ENCODE results near the gene KLHL10. TPM values are rescaled to one million over a fixed set of nuclear protein-coding genes. Genes with fewer than 3 reads are reported as not detected.
A peak's percentile ranks its signal among the peaks of the same experiment; 100 is the strongest.

Gene KLHL10
- total RNA-seq, 3 donors from 2014 or later (not counting 1 experiment from before 2014, with no cell fraction given), result not detected

GRCh38 chr17:41864836-41865595, 27.4 kb downstream of the KLHL10 start, which contains the start of gene KLHL11:
KLHL11 (minus strand) TSS chr17:41865423; CDS start chr17:41865370, 53 bp downstream.
- H3K27ac Mint-ChIP-seq, result no peak within 1 kb of the TSS
- no peaks in the 10 kb centered on the region for H3K27me3 ChIP-seq (ENCODE audit: control insufficient read depth, insufficient read depth, low read length)
- H3K9me3 Mint-ChIP-seq, result no peaks in the 10 kb centered on the region
- TF ChIP-seq CTCF (IDR thresholded peaks at IDR 0.05), result no peak
- no peaks in the 10 kb centered on the region for H3K27me3 Mint-ChIP-seq (ENCODE audit: low read depth in 2 of 2)
- H3K4me1 ChIP-seq (ENCODE audit: control insufficient read depth, insufficient read depth, low read length), result peaks cover 27% of the 10 kb centered on the region
- under 1% methylated on average over 90 of the region's 90 CpGs for WGBS (ENCODE audit: insufficient coverage)
- ATAC-seq (peak; percentile 91 to 97 (median 93)), DNase-seq (peak; percentile 83 to 94)
- H3K4me3 Mint-ChIP-seq, result no peak within 1 kb of the TSS
- peak within 1 kb of the TSS; percentile 81 for H3K27ac ChIP-seq (ENCODE audit: low read length)
- H3K4me3 ChIP-seq (ENCODE audit: low read length), result peak within 1 kb of the TSS; percentile 86
- H3K4me1 Mint-ChIP-seq, result peaks cover 16 to 17% of the 10 kb centered on the region in 2 donors
- H3K36me3 Mint-ChIP-seq, result no peaks in the 10 kb centered on the region
- intact Hi-C loops (cut with micrococcal nuclease), result loop anchor here (1.0 kb wide), 1 partner anchor 54 kb away; no protein-coding TSS in a partner anchor
- peaks cover 13% of the 10 kb centered on the region for H3K36me3 ChIP-seq (ENCODE audit: control insufficient read depth, insufficient read depth, low read length)
- H3K9me3 ChIP-seq (ENCODE audit: control insufficient read depth, insufficient read depth, low read length), result no peaks in the 10 kb centered on the region

- Mint-ChIP-seq H3K36me3 (peaks cover under 1% of the 10 kb centered on the region), H3K9me3 (no peaks in the 10 kb centered on the region), H3K27me3 (ENCODE audit: low read depth in 2 of 2) (no peaks in the 10 kb centered on the region), H3K4me1 (peaks cover 13 to 14% of the 10 kb centered on the region in 2 donors), H3K27ac (no peak overlapping the region), H3K4me3 (no peak overlapping the region)
- ATAC-seq (no peak), DNase-seq (no peak)
- Histone ChIP-seq H3K27ac (ENCODE audit: low read length) (peak overlapping the region; percentile 47), H3K4me3 (ENCODE audit: low read length) (peak overlapping the region; percentile 24), H3K27me3 (ENCODE audit: control insufficient read depth, insufficient read depth, low read length) (no peaks in the 10 kb centered on the region), H3K4me1 (ENCODE audit: control insufficient read depth, insufficient read depth, low read length) (peaks cover 27% of the 10 kb centered on the region), H3K36me3 (ENCODE audit: control insufficient read depth, insufficient read depth, low read length) (peaks cover 19% of the 10 kb centered on the region), H3K9me3 (ENCODE audit: control insufficient read depth, insufficient read depth, low read length) (no peaks in the 10 kb centered on the region)
- no peak for TF ChIP-seq CTCF (IDR thresholded peaks at IDR 0.05)
- intact Hi-C loops (cut with micrococcal nuclease), result loop anchor here (1.0 kb wide), 1 partner anchor 54 kb away; no protein-coding TSS in a partner anchor
- 0% methylated on average over 10 of the region's 10 CpGs for WGBS (ENCODE audit: insufficient coverage)
Observed at GRCh38 chr17:41865596-41865893, 27.9 kb downstream of the KLHL10 start.

- H3K36me3 Mint-ChIP-seq, result peaks cover 6% of the 10 kb centered on the region
- peaks cover 0 to 5% of the 10 kb centered on the region in 2 donors for H3K4me1 Mint-ChIP-seq
- no peaks in the 10 kb centered on the region for H3K27me3 Mint-ChIP-seq (ENCODE audit: low read depth in 2 of 2)
- no peak overlapping the region for H3K27ac ChIP-seq (ENCODE audit: low read length)
- H3K9me3 ChIP-seq (ENCODE audit: control insufficient read depth, insufficient read depth, low read length), result no peaks in the 10 kb centered on the region
- H3K4me3 ChIP-seq (ENCODE audit: low read length), result no peak overlapping the region
- intact Hi-C loops (cut with micrococcal nuclease), result no loop called here
- H3K36me3 ChIP-seq (ENCODE audit: control insufficient read depth, insufficient read depth, low read length), result peaks cover 39% of the 10 kb centered on the region
- ATAC-seq, result no peak
- peaks cover 14% of the 10 kb centered on the region for H3K4me1 ChIP-seq (ENCODE audit: control insufficient read depth, insufficient read depth, low read length)
- 70% methylated on average over 1 of the region's 3 CpGs for WGBS (ENCODE audit: insufficient coverage)
- H3K27ac Mint-ChIP-seq, result no peak overlapping the region
- H3K9me3 Mint-ChIP-seq, result no peaks in the 10 kb centered on the region
- DNase-seq, result no peak
- TF ChIP-seq CTCF (IDR thresholded peaks at IDR 0.05), result no peak
- H3K27me3 ChIP-seq (ENCODE audit: control insufficient read depth, insufficient read depth, low read length), result no peaks in the 10 kb centered on the region
- H3K4me3 Mint-ChIP-seq, result no peak overlapping the region
Observed at GRCh38 chr17:41868568-41868967, 30.9 kb downstream of the KLHL10 start.

Data from natural killer cell (primary cell).